KOPT-K1 (cell line): Measurements from ENCODE around the gene UBASH3B.

Experiments
- H3K27ac ChIP-seq: fragments of 200-600 bp; sonication (generic); 2 replicates; pipeline ENCODE4 v1.5.1; 2016; ENCODE audit warnings: antibody characterized with exemption, mild to moderate bottlenecking, low read depth, low read length; ENCODE audit not compliant: poor library complexity, severe bottlenecking
- H3K36me3 ChIP-seq: fragments of 200-600 bp; sonication (generic); 2 replicates; pipeline ENCODE4 v1.5.1; 2017; ENCODE audit warnings: antibody characterized with exemption, mild to moderate bottlenecking, low read length, moderate library complexity; ENCODE audit not compliant: insufficient read depth
- H3K9me3 ChIP-seq: fragments of 200-600 bp; sonication (generic); 2 replicates; pipeline ENCODE4 v1.5.1; 2017; ENCODE audit warnings: antibody characterized with exemption, low read length, mild to moderate bottlenecking; ENCODE audit not compliant: insufficient read depth, poor library complexity, severe bottlenecking

UBASH3B gene

GRCh38 chr11:122750049-122750448 lies 94.5 kb downstream of the UBASH3B start:
- H3K27ac ChIP-seq: peak overlapping the region; percentile 99
- H3K9me3 ChIP-seq: no peaks in the 10 kb centered on the region
- peaks cover 22% of the 10 kb centered on the region; the same call in 1 of the 2 replicates for H3K36me3 ChIP-seq

GRCh38 chr11:122751292-122752070 lies 96.0 kb downstream of the UBASH3B start:
- Histone ChIP-seq H3K36me3 (peaks cover 24% of the 10 kb centered on the region; the same call in 1 of the 2 replicates), H3K9me3 (no peaks in the 10 kb centered on the region), H3K27ac (peak overlapping the region; percentile 99)

- H3K9me3 ChIP-seq: no peaks in the 10 kb centered on the region
- H3K36me3 ChIP-seq: peaks cover 24% of the 10 kb centered on the region; the same call in 1 of the 2 replicates
Observed at GRCh38 chr11:122754028-122754427, 98.5 kb downstream of the UBASH3B start.

GRCh38 chr11:122754553-122755322 lies 99.2 kb downstream of the UBASH3B start:
- peaks cover 20% of the 10 kb centered on the region; the same call in 1 of the 2 replicates for H3K36me3 ChIP-seq
- H3K9me3 ChIP-seq: no peaks in the 10 kb centered on the region
- peak overlapping the region; percentile 80 for H3K27ac ChIP-seq

More at GRCh38 chr11:122754028-122754427, 98.5 kb downstream of the UBASH3B start:
- peak overlapping the region; percentile 80 for H3K27ac ChIP-seq

GRCh38 chr11:122755409-122755808 lies 99.9 kb downstream of the UBASH3B start:
- peak overlapping the region; percentile 80 for H3K27ac ChIP-seq
- peaks cover 20% of the 10 kb centered on the region; the same call in 1 of the 2 replicates for H3K36me3 ChIP-seq
- H3K9me3 ChIP-seq: no peaks in the 10 kb centered on the region

GRCh38 chr11:122755941-122756340 lies 100.4 kb downstream of the UBASH3B start:
- Histone ChIP-seq H3K9me3 (no peaks in the 10 kb centered on the region), H3K27ac (peak overlapping the region; percentile 80), H3K36me3 (peaks cover 15% of the 10 kb centered on the region; the same call in 1 of the 2 replicates)

GRCh38 chr11:122756417-122756816 lies 100.9 kb downstream of the UBASH3B start:
- no peaks in the 10 kb centered on the region for H3K9me3 ChIP-seq
- H3K36me3 ChIP-seq: peaks cover 11% of the 10 kb centered on the region; the same call in 1 of the 2 replicates
- H3K27ac ChIP-seq: peak overlapping the region; percentile 80

- H3K9me3 ChIP-seq: no peaks in the 10 kb centered on the region
- H3K27ac ChIP-seq: peak overlapping the region; percentile 80
- peaks cover 11% of the 10 kb centered on the region; the same call in 1 of the 2 replicates for H3K36me3 ChIP-seq
Observed at GRCh38 chr11:122757201-122757600, 101.7 kb downstream of the UBASH3B start.

- Histone ChIP-seq H3K27ac (peak overlapping the region; percentile 80), H3K9me3 (no peaks in the 10 kb centered on the region), H3K36me3 (peaks cover 12% of the 10 kb centered on the region)
Observed at GRCh38 chr11:122758339-122758738, 102.8 kb downstream of the UBASH3B start.

GRCh38 chr11:122758974-122759373 lies 103.5 kb downstream of the UBASH3B start:
- peaks cover 12% of the 10 kb centered on the region for H3K36me3 ChIP-seq
- no peaks in the 10 kb centered on the region for H3K9me3 ChIP-seq
- peak overlapping the region; percentile 80 for H3K27ac ChIP-seq

GRCh38 chr11:122763108-122763507 lies 107.6 kb downstream of the UBASH3B start:
- no peaks in the 10 kb centered on the region for H3K9me3 ChIP-seq
- H3K36me3 ChIP-seq: peaks cover 19% of the 10 kb centered on the region
- no peak overlapping the region for H3K27ac ChIP-seq

- peak overlapping the region; percentile 27 for H3K27ac ChIP-seq
- no peaks in the 10 kb centered on the region for H3K9me3 ChIP-seq
- H3K36me3 ChIP-seq: peaks cover 29% of the 10 kb centered on the region
Observed at GRCh38 chr11:122764371-122765090, 109.0 kb downstream of the UBASH3B start.

- H3K36me3 ChIP-seq: peaks cover 30% of the 10 kb centered on the region
- no peaks in the 10 kb centered on the region for H3K9me3 ChIP-seq
- peak overlapping the region; percentile 27 for H3K27ac ChIP-seq
Observed at GRCh38 chr11:122765487-122766131, 110.1 kb downstream of the UBASH3B start.

- Histone ChIP-seq H3K9me3 (no peaks in the 10 kb centered on the region), H3K27ac (no peak overlapping the region), H3K36me3 (peaks cover 22% of the 10 kb centered on the region)
Observed at GRCh38 chr11:122769126-122769780, 113.7 kb downstream of the UBASH3B start.
